Measurements from ENCODE around the gene ALX4. TPM values are rescaled to one million over a fixed set of nuclear protein-coding genes. Genes with fewer than 3 reads are reported as not detected.

The ALX4 gene
- total RNA-seq, 1 donor from 2014 or later, result not detected

DNA sequence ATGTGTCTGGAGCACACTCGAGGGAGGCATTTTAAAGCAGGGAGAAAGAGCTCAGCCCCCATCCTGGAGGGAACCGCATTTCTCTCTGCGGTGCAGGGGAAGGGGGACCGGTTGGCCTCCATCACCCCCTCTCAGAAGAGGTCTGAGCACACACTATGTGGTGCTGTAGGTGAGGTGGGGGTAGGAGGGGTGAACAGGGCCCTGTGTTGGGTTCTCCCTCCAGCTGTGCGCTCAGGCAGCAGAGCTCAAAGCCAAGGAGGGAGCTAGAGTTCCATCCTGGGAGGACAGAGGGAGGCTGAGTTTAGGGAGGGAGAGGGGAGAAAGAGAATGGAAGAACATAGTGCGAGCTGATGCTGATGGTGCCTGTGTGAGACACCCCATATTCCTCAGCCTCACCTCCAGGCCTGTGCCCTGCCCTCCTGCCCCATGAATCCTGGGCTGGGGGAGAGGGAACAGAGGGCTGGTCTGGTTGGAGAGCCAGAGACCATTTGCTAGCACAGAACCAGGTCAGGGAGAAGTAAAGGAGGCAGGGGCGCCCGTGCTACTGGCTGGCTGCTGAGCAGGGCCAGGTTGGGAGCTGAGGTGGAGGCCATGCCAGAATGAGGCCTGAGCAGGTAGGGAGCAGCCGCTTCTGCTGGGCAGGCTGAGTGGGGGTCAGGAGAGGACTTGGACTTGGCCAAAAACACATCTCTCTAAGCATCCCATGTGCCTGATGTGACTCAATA lies 43.7 kb downstream of the ALX4 start:
- Histone ChIP-seq H3K4me3 (no peak overlapping the region), H3K4me2 (no peak overlapping the region), H2AFZ (replicated peaks) (no peak overlapping the region), H3K27ac (no peak overlapping the region), H3K4me1 (peaks cover 25% of the 10 kb centered on the region), H3K79me2 (ENCODE audit: low read depth) (no peaks in the 10 kb centered on the region), H3K27me3 (no peaks in the 10 kb centered on the region), H3K9me3 (ENCODE audit: low read depth) (no peaks in the 10 kb centered on the region), H4K20me1 (ENCODE audit: low read depth) (no peaks in the 10 kb centered on the region), H3K9ac (no peak overlapping the region), H3K36me3 (no peaks in the 10 kb centered on the region), H3F3A (ENCODE audit: low read depth) (no peaks in the 10 kb centered on the region)
- no peak for DNase-seq (ENCODE audit: low spot score)
- H3K27ac Mint-ChIP-seq, result no peak overlapping the region
- no peak for TF ChIP-seq EZH2 (IDR thresholded peaks at IDR 0.05)
- no peak for TF ChIP-seq EZH2phosphoT487 (IDR thresholded peaks at IDR 0.05)
- TF ChIP-seq, protein P1, sequence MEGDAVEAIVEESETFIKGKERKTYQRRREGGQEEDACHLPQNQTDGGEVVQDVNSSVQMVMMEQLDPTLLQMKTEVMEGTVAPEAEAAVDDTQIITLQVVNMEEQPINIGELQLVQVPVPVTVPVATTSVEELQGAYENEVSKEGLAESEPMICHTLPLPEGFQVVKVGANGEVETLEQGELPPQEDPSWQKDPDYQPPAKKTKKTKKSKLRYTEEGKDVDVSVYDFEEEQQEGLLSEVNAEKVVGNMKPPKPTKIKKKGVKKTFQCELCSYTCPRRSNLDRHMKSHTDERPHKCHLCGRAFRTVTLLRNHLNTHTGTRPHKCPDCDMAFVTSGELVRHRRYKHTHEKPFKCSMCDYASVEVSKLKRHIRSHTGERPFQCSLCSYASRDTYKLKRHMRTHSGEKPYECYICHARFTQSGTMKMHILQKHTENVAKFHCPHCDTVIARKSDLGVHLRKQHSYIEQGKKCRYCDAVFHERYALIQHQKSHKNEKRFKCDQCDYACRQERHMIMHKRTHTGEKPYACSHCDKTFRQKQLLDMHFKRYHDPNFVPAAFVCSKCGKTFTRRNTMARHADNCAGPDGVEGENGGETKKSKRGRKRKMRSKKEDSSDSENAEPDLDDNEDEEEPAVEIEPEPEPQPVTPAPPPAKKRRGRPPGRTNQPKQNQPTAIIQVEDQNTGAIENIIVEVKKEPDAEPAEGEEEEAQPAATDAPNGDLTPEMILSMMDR (IDR thresholded peaks at IDR 0.05), result no peak
- no peaks in the 10 kb centered on the region for H3K9me3 Mint-ChIP-seq
- no peaks in the 10 kb centered on the region for H3K36me3 Mint-ChIP-seq
- H3K27me3 Mint-ChIP-seq (ENCODE audit: insufficient read depth, low read depth), result peaks cover 4% of the 10 kb centered on the region
- peaks cover 22% of the 10 kb centered on the region for H3K4me1 Mint-ChIP-seq
- H3K4me3 Mint-ChIP-seq, result no peak overlapping the region

DNA sequence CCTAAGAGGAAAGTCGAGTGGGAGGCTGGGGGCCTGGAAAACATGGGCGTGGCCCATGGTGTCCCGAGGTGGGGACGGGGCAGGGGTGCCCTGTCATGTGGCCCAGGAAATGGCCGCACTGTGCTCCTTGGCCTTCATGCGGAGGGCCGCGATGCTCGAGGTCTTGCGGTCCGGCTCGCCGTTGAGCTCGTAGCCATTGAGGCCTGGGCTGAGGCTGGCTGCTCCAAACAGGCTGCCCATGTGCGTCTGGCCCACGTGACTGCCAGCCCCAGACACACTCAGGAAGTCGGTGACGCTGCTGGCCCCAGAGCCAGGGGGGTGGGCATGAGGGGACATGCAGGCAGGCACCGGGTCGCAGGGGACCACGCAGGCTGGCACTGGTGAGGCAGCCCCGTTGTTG lies 45.2 kb downstream of the ALX4 start:
- Histone ChIP-seq H3F3A (ENCODE audit: low read depth) (no peaks in the 10 kb centered on the region), H3K4me3 (no peak overlapping the region), H4K20me1 (ENCODE audit: low read depth) (no peaks in the 10 kb centered on the region), H3K27ac (no peak overlapping the region), H3K9ac (no peak overlapping the region), H3K9me3 (ENCODE audit: low read depth) (no peaks in the 10 kb centered on the region), H3K36me3 (no peaks in the 10 kb centered on the region), H3K79me2 (ENCODE audit: low read depth) (no peaks in the 10 kb centered on the region), H3K4me2 (no peak overlapping the region), H3K4me1 (peaks cover 25% of the 10 kb centered on the region), H3K27me3 (no peaks in the 10 kb centered on the region), H2AFZ (replicated peaks) (no peak overlapping the region)
- Mint-ChIP-seq H3K27me3 (ENCODE audit: insufficient read depth, low read depth) (peaks cover 4% of the 10 kb centered on the region), H3K4me3 (no peak overlapping the region), H3K27ac (no peak overlapping the region), H3K4me1 (peaks cover 28% of the 10 kb centered on the region), H3K36me3 (no peaks in the 10 kb centered on the region), H3K9me3 (no peaks in the 10 kb centered on the region)
- no peak for DNase-seq (ENCODE audit: low spot score)
- TF ChIP-seq EZH2 (IDR thresholded peaks at IDR 0.05) (no peak), EZH2phosphoT487 (IDR thresholded peaks at IDR 0.05) (no peak)
- TF ChIP-seq, protein P1 (IDR thresholded peaks at IDR 0.05), result no peak

DNA sequence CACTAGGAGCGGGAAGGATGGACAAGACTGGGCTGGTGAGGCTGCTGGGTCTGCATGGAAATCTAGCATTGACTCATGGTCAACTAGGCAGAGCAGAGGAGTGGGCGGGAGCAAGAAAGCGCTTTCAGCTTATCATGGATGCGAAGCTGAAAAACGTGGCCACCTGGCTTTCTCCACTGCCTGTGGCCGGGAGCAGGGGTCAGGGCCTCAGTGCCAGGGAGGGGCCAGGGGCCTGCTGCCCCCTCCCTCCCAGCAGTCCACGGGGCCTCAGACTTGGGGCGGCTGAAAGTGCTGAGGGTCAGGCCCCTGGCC lies 45.5 kb downstream of the ALX4 start:
- H3K4me3 Mint-ChIP-seq, result no peak overlapping the region
- Histone ChIP-seq H4K20me1 (ENCODE audit: low read depth) (no peaks in the 10 kb centered on the region), H3K9me3 (ENCODE audit: low read depth) (no peaks in the 10 kb centered on the region), H3K79me2 (ENCODE audit: low read depth) (no peaks in the 10 kb centered on the region), H3K4me1 (peaks cover 28% of the 10 kb centered on the region), H3F3A (ENCODE audit: low read depth) (no peaks in the 10 kb centered on the region), H2AFZ (replicated peaks) (no peak overlapping the region), H3K4me2 (no peak overlapping the region), H3K9ac (no peak overlapping the region), H3K27ac (no peak overlapping the region), H3K36me3 (no peaks in the 10 kb centered on the region), H3K4me3 (no peak overlapping the region), H3K27me3 (no peaks in the 10 kb centered on the region)
- no peaks in the 10 kb centered on the region for H3K36me3 Mint-ChIP-seq
- TF ChIP-seq EZH2 (IDR thresholded peaks at IDR 0.05), result no peak
- TF ChIP-seq EZH2phosphoT487 (IDR thresholded peaks at IDR 0.05), result no peak
- TF ChIP-seq, protein P1 (IDR thresholded peaks at IDR 0.05), result no peak
- DNase-seq (ENCODE audit: low spot score), result no peak
- peaks cover 4% of the 10 kb centered on the region for H3K27me3 Mint-ChIP-seq (ENCODE audit: insufficient read depth, low read depth)
- no peak overlapping the region for H3K27ac Mint-ChIP-seq
- H3K9me3 Mint-ChIP-seq, result no peaks in the 10 kb centered on the region
- peaks cover 30% of the 10 kb centered on the region for H3K4me1 Mint-ChIP-seq

All from neural progenitor cell (in vitro differentiated cells).